HFFc6 (cell line): Measurements from ENCODE around the gene DHX38. TPM values are rescaled to one million over a fixed set of nuclear protein-coding genes. Genes with fewer than 3 reads are reported as not detected.

ENCODE experiments used
- DNase-seq: peaks from one replicate; pipeline ENCODE4 v3.0.0-alpha.2; 2018
- H3K27ac Mint-ChIP-seq: 2 replicates; pipeline ENCODE4 v1.8.0; 2020; ENCODE audit warnings: mild to moderate bottlenecking, mixed read lengths
- H3K27me3 Mint-ChIP-seq: 2 replicates; pipeline ENCODE4 v1.8.0; 2021; ENCODE audit warnings: mild to moderate bottlenecking, moderate library complexity, mixed read lengths; ENCODE audit not compliant: insufficient read depth
- H3K36me3 Mint-ChIP-seq: 2 replicates; pipeline ENCODE4 v1.8.0; 2021; ENCODE audit warnings: low read depth, mixed read lengths
- H3K4me1 Mint-ChIP-seq: 2 replicates; pipeline ENCODE4 v1.8.0; 2020; ENCODE audit warnings: low read depth, mixed read lengths
- H3K4me3 Mint-ChIP-seq: 2 replicates; pipeline ENCODE4 v1.8.0; 2020; ENCODE audit warnings: mild to moderate bottlenecking, moderate library complexity, mixed read lengths
- H3K9me3 Mint-ChIP-seq: 2 replicates; pipeline ENCODE4 v1.8.0; 2020; ENCODE audit warnings: mild to moderate bottlenecking, mixed read lengths
- CTCF ChIP-seq: fragments of 200-600 bp; sonication (generic); IDR thresholded peaks from 2 replicates; pipeline ENCODE4 v1.5.0; 2021; ENCODE audit warnings: antibody characterized with exemption, mild to moderate bottlenecking
- total RNA-seq, 6 experiments: library from RNA; stranded (reverse); fragmentation: NEBNext Ultra II Directional; extraction: Animal tissue kit (Norgen Biotek cat#: 25700); gene quantifications; 2 replicates in 1 of 6; 3 replicates in 5 of 6; pipeline ENCODE4 v1.2.3, GENCODE V29; 2021

The DHX38 gene
- total RNA-seq, 6 experiments from 2014 or later: 51.1 to 58.2 (median 55.6) TPM

GRCh38 chr16:72120026-72120425 is 26.4 kb downstream of the DHX38 start:
- no peak for DNase-seq
- H3K27ac Mint-ChIP-seq: no peak overlapping the region
- peaks cover 3% of the 10 kb centered on the region for H3K4me1 Mint-ChIP-seq
- no peak for TF ChIP-seq CTCF
- H3K36me3 Mint-ChIP-seq: no peaks in the 10 kb centered on the region
- H3K9me3 Mint-ChIP-seq: no peaks in the 10 kb centered on the region
- H3K4me3 Mint-ChIP-seq: no peak overlapping the region
- peaks cover 2% of the 10 kb centered on the region for H3K27me3 Mint-ChIP-seq

- Mint-ChIP-seq H3K27ac (no peak overlapping the region), H3K36me3 (no peaks in the 10 kb centered on the region), H3K27me3 (peaks cover 2% of the 10 kb centered on the region), H3K4me3 (no peak overlapping the region), H3K9me3 (no peaks in the 10 kb centered on the region), H3K4me1 (peaks cover 10% of the 10 kb centered on the region)
- no peak for TF ChIP-seq CTCF
- DNase-seq: no peak
Measured at GRCh38 chr16:72122308-72122707, 28.7 kb downstream of the DHX38 start.

GRCh38 chr16:72122916-72123315 is 29.3 kb downstream of the DHX38 start:
- no peak for TF ChIP-seq CTCF
- Mint-ChIP-seq H3K4me1 (peaks cover 10% of the 10 kb centered on the region), H3K27ac (no peak overlapping the region), H3K4me3 (no peak overlapping the region), H3K27me3 (peaks cover 2% of the 10 kb centered on the region), H3K9me3 (no peaks in the 10 kb centered on the region), H3K36me3 (no peaks in the 10 kb centered on the region)
- no peak for DNase-seq

- H3K27ac Mint-ChIP-seq: no peak overlapping the region
- no peak for TF ChIP-seq CTCF
- peaks cover 10% of the 10 kb centered on the region for H3K4me1 Mint-ChIP-seq
- no peaks in the 10 kb centered on the region for H3K9me3 Mint-ChIP-seq
- no peaks in the 10 kb centered on the region for H3K36me3 Mint-ChIP-seq
- H3K4me3 Mint-ChIP-seq: no peak overlapping the region
- DNase-seq: no peak
- peaks cover 2% of the 10 kb centered on the region for H3K27me3 Mint-ChIP-seq
Measured at GRCh38 chr16:72123426-72123825, 29.8 kb downstream of the DHX38 start.

GRCh38 chr16:72124148-72124547 is 30.5 kb downstream of the DHX38 start:
- peaks cover 10% of the 10 kb centered on the region for H3K4me1 Mint-ChIP-seq
- no peak for DNase-seq
- no peak for TF ChIP-seq CTCF

More at GRCh38 chr16:72124148-72124547, 30.5 kb downstream of the DHX38 start:
- Mint-ChIP-seq H3K27me3 (peaks cover 2% of the 10 kb centered on the region), H3K27ac (no peak overlapping the region), H3K36me3 (no peaks in the 10 kb centered on the region), H3K4me3 (no peak overlapping the region), H3K9me3 (no peaks in the 10 kb centered on the region)
